Activated CD4-positive, alpha-beta T cell treated with anti-CD3 and anti-CD28 coated beads, Interleukin-2, amount 10 ng/mL, durations not matched to agents 7 days and 5 days (primary cell): Measurements from ENCODE around the gene GOLGA6L10. TPM values are rescaled to one million over a fixed set of nuclear protein-coding genes. Genes with fewer than 3 reads are reported as not detected.
A peak's percentile ranks its signal among the peaks of the same experiment; 100 is the strongest.
"Not testable (repeated sequence)": the region's sequence is repeated elsewhere in the genome, so short reads cannot be mapped to it uniquely, and the experiment has no call there.

Experiments used
- CTCF ChIA-PET: fragments of 350-600 bp; sonication (Branson Sonifier 250); formaldehyde crosslinking; loops from one replicate; lab custom pipeline; 2021; ENCODE audit warnings: antibody characterized with exemption; lab: Charles Lee
- POLR2A ChIA-PET: fragments of 350-600 bp; sonication (Branson Sonifier 250); formaldehyde crosslinking; loops from one replicate; lab custom pipeline; 2021; ENCODE audit warnings: antibody characterized with exemption; lab: Charles Lee
- DNase-seq: peaks from one replicate; pipeline ENCODE4 v3.0.0-alpha.2; 2020
- H3K27ac Mint-ChIP-seq: one replicate; pipeline ENCODE4 v1.8.0; 2021; ENCODE audit warnings: mild to moderate bottlenecking, moderate library complexity, mixed read lengths
- H3K27me3 Mint-ChIP-seq: one replicate; pipeline ENCODE4 v1.8.0; 2021; ENCODE audit warnings: mixed read lengths
- H3K36me3 Mint-ChIP-seq: one replicate; pipeline ENCODE4 v1.8.0; 2021; ENCODE audit warnings: low read depth, mixed read lengths
- H3K4me1 Mint-ChIP-seq: one replicate; pipeline ENCODE4 v1.8.0; 2021; ENCODE audit warnings: mixed read lengths
- H3K4me3 Mint-ChIP-seq: one replicate; pipeline ENCODE4 v1.8.0; 2021; ENCODE audit warnings: mild to moderate bottlenecking, moderate library complexity, mixed read lengths
- H3K9me3 Mint-ChIP-seq: one replicate; pipeline ENCODE4 v1.8.0; 2021; ENCODE audit warnings: mixed read lengths
- total RNA-seq, 2 experiments: library from RNA; stranded (reverse); gene quantifications; one replicate each; pipeline ENCODE4 v1.2.3, GENCODE V29; 2021

GOLGA6L10 gene
- total RNA-seq, 2 experiments from 2014 or later, result 0.54 to 0.97 TPM

DNA sequence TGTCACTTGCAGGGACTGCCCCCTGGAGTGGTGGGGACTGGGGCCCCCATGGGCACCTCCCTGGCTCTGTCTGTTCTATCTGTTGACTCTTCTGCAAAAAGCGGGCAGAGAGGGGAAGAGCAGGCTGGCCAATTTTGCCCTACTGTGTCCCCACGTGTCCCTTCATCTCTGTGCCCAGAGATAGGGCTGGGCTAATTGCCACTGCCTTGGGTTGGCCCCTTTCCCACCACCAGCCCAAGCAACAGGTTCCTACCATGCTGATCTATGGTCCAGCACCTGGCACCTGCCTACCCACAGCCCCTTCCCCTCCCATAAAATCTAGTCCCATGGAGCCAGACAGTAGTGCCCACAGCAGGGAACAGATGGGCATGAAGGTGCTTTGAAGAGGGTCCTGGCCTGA, 14.3 kb downstream of the GOLGA6L10 start:
- H3K9me3 Mint-ChIP-seq, H3K36me3 Mint-ChIP-seq, POLR2A ChIA-PET, H3K27me3 Mint-ChIP-seq, DNase-seq, H3K4me1 Mint-ChIP-seq, H3K27ac Mint-ChIP-seq, H3K4me3 Mint-ChIP-seq, CTCF ChIA-PET: not testable (repeated sequence)

DNA sequence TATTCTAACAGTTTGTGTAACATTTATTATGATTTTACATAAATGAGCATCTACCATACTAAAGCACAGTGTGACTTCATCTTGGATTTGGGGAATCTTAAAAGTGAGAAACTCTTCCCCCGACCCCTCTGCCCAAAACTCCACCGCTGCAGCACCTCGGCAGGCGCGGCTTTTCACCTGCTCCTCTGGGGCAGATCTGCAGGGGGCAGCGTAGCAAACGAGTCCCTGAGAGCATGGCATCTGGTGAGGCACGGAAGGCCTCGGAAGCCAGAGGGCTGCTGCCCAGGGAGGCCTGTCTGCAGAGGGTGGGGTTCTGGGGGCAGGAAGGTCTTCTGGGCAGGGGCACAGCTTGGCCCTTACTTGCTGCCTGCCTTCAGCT, 14.7 kb downstream of the GOLGA6L10 start:
- POLR2A ChIA-PET, H3K4me3 Mint-ChIP-seq, DNase-seq, H3K27me3 Mint-ChIP-seq, H3K27ac Mint-ChIP-seq, H3K36me3 Mint-ChIP-seq, H3K4me1 Mint-ChIP-seq, H3K9me3 Mint-ChIP-seq, CTCF ChIA-PET: not testable (repeated sequence)

DNA sequence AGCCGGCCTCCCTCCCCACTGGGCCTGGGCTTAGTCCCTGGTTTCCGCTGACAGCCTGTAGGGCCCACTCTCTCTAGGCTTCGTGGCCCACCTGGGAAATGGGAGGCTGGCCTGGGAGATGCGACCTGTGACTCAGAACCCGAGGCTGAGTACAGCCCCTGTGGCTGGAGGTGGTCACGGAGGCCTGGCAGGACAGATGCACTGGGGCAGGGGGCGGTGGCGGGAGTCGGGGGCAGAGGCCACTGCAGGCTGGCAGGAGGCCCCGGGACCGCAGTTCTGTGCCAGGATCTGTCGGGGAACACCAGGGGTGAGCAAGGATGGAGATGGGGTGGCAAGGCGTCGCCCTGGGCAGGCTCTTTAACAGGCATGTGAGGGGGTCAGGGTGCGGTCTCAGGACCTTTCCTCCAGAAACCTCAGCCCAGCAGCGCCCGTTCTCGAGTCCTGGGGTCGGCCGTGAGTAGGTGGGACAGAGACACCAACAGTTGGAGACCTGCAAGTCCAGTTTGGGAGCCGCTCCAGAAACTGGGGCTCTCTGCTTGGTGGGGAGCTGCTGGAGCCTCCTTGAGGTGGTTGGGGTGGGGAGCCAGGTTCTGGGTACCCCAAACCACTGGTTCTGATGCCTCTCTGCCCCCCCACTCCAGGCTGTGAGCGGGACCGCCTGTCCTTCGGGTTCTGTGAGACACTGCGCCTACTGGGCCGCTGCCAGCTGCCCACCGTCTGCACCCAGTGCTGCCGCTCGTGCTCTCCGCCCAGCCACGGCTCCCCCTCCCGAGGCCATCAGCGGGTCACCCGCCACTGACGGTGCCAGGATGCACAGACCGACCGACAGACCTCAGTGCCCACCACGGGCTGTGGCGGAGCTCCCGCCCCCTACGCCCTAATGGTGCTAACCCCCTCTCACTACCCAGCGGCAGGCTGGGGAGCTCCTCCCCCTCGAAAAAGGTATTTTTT, 15.4 kb downstream of the GOLGA6L10 start:
- POLR2A ChIA-PET, H3K36me3 Mint-ChIP-seq, H3K4me3 Mint-ChIP-seq, H3K27ac Mint-ChIP-seq, H3K4me1 Mint-ChIP-seq, H3K9me3 Mint-ChIP-seq, DNase-seq, CTCF ChIA-PET, H3K27me3 Mint-ChIP-seq: not testable (repeated sequence)

DNA sequence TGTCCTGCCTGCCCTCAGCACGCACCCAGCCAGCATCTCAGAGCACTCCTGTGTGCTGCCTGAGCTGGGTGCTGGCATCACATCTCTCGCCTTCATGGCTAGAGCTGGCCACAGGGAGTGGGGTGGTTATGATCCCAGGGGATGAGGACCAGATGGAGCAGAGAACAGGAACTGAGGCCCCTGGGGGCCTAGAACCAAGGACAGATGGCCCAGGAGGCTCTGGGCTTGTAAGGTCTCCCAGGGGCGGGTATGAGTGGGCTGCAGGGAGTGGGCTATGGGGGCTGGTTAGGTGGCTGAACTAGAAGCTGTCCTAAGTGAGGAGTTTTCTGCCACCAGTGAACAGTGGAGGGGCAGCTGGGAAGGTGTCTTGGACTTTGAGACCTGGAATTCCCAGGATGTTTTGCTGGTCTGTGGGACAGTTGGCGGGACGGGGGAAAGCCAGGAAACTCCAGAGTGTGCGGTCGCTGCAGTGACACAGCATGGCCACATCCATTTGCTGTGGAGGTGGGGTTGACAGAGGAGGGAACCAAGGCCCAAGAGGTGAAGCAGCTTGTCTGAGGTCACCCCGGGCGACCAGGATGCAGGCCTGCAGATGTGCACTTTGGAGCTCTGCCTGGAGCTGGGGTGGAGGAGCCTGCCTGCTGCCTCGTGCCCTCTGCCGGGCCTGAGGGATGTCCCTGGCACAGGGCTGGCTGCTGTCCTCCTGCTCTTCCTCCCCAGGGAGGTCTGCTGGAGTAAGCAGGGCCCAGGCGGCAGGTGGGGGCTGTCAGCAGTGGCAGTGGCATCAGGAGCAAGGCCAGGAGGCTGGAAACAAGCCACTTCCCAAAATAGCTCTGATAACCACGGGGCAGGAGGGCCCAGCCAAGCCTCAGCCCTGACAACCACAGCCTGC, 16.3 kb downstream of the GOLGA6L10 start:
- H3K9me3 Mint-ChIP-seq, H3K4me1 Mint-ChIP-seq, DNase-seq, POLR2A ChIA-PET, H3K27me3 Mint-ChIP-seq, CTCF ChIA-PET, H3K4me3 Mint-ChIP-seq, H3K36me3 Mint-ChIP-seq: not testable (repeated sequence)
- H3K27ac Mint-ChIP-seq, result peak overlapping the region; percentile 25

DNA sequence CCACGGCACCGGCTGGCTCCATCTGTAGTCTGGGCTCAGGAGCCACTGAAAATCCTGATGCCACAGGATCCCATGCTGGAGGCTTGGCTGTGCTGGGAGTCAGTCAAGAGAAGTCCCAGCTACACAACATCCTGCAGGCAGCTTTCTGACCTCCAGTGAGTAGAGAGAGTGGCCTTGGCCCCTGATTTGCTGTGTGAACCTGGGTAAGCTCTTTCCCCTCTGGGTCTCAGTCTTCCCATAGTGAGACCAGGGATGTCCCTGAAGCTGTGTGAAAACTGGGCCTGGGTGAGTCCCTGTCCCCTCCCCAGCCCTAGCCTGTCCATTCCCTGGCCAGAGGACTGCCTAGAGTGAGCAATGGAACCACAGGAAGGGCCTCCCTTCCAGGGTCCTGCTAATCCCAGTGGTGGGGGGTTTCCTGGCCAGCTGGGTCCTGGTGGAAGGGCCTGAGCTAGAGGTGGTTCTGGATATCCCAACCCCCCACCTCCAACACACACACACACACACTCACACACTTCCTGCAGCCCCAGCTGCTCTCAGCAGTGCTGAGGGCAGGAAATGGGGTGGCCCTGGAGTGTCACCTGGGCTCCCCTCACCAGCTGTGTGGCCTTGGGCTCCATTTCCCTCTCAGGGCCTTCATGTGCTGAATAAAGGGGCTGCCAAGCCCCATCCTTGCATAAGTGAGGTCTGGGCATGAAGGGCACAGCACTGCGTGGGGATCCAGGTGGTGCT, 17.5 kb downstream of the GOLGA6L10 start:
- H3K27me3 Mint-ChIP-seq, H3K4me1 Mint-ChIP-seq, H3K4me3 Mint-ChIP-seq, POLR2A ChIA-PET, H3K36me3 Mint-ChIP-seq, H3K9me3 Mint-ChIP-seq, CTCF ChIA-PET: not testable (repeated sequence)
- DNase-seq, result peak; percentile 43
- peak overlapping the region; percentile 69 for H3K27ac Mint-ChIP-seq

DNA sequence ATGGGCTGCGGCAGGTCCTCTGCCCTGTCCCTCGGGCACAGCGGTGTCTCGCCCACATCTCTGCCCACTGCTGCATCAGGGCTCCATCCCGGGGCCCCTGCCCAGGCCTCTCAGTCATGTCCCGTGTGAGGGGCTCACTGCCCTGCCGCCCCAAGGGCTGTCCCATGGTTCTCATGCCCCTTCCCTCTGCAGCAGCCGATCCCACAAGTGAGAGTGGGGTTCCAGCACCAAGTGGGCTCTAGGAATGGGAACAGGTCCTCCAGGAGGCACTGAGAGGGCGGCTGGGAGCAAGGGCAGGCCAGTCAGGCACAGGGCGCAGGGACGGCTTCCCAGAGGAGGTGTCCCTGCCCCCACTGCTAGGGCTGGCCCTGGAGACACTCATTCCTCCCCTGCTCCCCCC, 18.4 kb downstream of the GOLGA6L10 start:
- H3K4me1 Mint-ChIP-seq, H3K27me3 Mint-ChIP-seq, POLR2A ChIA-PET, H3K9me3 Mint-ChIP-seq, CTCF ChIA-PET, H3K4me3 Mint-ChIP-seq, H3K27ac Mint-ChIP-seq, H3K36me3 Mint-ChIP-seq, DNase-seq: not testable (repeated sequence)

DNA sequence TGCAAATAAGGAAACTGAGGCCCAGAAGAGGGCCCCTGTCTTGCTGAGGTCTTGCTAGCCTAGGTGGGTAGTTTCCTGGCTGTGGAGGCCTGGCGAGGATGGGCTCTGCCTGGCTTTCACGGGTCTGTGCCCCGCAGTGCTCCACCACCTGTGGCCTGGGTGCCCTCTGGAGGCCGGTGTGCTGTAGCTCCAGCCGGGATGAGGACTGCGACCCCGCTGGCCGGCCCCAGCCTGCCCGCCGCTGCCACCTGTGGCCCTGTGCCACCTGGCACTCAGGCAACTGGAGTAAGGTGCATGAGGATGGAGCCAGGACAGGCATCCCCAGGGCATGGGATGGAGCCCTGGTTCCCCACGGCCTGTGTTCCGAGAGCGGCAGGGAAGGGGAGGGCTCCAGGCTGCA, 20.2 kb downstream of the GOLGA6L10 start:
- H3K27ac Mint-ChIP-seq, CTCF ChIA-PET, H3K36me3 Mint-ChIP-seq, H3K27me3 Mint-ChIP-seq, H3K4me3 Mint-ChIP-seq, H3K4me1 Mint-ChIP-seq, POLR2A ChIA-PET, DNase-seq, H3K9me3 Mint-ChIP-seq: not testable (repeated sequence)

DNA sequence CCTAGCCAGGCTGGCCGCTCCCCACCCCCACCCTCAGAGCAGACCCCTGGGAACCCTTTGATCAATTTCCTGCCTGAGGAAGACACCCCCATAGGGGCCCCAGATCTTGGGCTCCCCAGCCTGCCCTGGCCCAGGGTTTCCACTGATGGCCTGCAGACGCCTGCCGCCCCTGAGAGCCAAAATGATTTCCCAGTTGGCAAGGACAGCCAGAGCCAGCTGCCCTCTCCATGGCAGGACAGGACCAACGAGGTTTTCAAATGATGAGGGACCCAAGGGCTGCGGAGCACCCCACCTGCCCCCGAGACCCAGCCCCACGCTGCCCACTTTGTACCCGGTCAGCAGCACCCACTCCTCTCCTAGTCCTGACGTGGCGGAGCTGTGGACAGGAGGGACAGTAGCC, 21.9 kb downstream of the GOLGA6L10 start:
- H3K27me3 Mint-ChIP-seq, H3K4me3 Mint-ChIP-seq, H3K4me1 Mint-ChIP-seq, POLR2A ChIA-PET, H3K27ac Mint-ChIP-seq, CTCF ChIA-PET, DNase-seq, H3K9me3 Mint-ChIP-seq, H3K36me3 Mint-ChIP-seq: not testable (repeated sequence)

DNA sequence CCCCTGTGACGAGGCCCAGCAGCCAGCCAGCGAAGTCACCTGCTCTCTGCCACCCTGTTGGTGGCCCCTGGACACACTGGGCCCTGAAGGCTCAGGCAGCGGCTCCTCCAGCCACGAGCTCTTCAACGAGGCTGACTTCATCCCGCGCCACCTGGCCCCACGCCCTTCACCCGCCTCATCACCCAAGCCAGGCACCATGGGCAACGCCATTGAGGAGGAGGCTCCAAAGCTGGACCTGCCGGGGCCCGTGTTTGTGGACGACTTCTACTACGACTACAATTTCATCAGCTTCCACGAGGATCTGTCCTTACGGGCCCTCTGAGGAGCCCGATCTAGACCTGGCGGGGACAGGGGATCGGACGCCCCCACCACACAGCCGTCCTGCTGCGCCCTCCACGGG, 22.4 kb downstream of the GOLGA6L10 start:
- H3K4me3 Mint-ChIP-seq, H3K9me3 Mint-ChIP-seq, H3K27me3 Mint-ChIP-seq, H3K4me1 Mint-ChIP-seq, H3K36me3 Mint-ChIP-seq, DNase-seq, H3K27ac Mint-ChIP-seq, POLR2A ChIA-PET, CTCF ChIA-PET: not testable (repeated sequence)

DNA sequence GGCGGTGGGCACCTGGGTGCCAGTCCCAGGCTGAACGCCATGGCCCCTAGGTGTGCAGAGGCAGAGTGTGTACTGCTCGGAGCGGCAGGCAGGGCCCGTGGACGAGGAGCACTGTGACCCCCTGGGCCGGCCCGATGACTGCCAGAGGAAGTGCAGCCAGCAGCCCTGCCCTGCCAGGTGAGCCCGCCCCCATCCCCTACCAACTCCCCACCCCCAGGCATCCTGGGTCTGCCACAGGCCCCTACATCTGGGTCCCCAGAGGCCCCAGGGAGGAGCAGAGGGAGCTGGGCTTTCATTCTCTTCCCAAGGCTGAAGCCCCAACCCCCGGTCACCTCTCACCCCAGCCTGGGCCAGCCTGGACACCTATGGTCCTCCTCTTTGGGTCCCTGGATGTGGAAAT, 23.6 kb downstream of the GOLGA6L10 start:
- H3K36me3 Mint-ChIP-seq, DNase-seq, H3K27ac Mint-ChIP-seq, H3K27me3 Mint-ChIP-seq, POLR2A ChIA-PET, CTCF ChIA-PET, H3K9me3 Mint-ChIP-seq, H3K4me1 Mint-ChIP-seq, H3K4me3 Mint-ChIP-seq: not testable (repeated sequence)

DNA sequence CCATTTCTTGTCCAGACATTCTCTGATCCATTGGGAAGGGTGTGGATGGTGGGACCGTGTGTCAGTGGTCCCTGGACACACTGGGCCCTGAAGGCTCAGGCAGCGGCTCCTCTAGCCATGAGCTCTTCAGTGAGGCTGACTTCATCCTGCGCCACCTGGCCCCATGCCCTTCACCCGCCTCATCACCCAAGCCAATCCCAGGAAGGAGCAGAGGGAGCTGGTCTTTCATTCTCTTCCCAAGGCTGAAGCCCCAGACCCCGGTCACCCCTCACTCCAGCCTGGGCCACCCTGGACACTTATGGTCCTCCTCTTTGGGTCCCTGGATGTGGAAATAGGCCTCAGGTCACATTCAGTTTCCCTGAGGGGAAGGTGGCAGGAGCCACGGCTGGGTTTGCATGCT, 24.4 kb downstream of the GOLGA6L10 start:
- CTCF ChIA-PET, H3K4me1 Mint-ChIP-seq, H3K36me3 Mint-ChIP-seq, DNase-seq, H3K27ac Mint-ChIP-seq, H3K9me3 Mint-ChIP-seq, H3K4me3 Mint-ChIP-seq, H3K27me3 Mint-ChIP-seq, POLR2A ChIA-PET: not testable (repeated sequence)

DNA sequence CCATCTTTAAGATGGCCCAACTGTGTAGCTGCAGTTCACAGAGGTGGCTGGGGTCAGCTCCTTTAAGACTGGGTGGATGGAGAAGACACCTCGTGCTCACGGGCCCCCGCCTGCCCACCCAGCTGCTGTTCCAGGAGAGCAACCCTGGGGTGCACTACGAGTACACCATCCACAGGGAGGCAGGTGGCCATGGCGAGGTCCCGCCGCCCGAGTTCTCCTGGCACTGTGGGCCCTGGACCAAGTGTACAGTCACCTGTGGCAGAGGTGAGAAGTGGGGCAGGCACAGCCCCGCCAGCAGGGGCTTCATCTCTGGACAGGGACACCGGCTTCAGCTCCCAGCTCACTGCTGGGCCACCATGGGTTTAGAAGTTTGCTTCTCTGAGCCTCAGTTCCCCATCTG, 26.8 kb downstream of the GOLGA6L10 start:
- H3K9me3 Mint-ChIP-seq, DNase-seq, H3K4me3 Mint-ChIP-seq, POLR2A ChIA-PET, H3K4me1 Mint-ChIP-seq, CTCF ChIA-PET, H3K27me3 Mint-ChIP-seq, H3K36me3 Mint-ChIP-seq, H3K27ac Mint-ChIP-seq: not testable (repeated sequence)

DNA sequence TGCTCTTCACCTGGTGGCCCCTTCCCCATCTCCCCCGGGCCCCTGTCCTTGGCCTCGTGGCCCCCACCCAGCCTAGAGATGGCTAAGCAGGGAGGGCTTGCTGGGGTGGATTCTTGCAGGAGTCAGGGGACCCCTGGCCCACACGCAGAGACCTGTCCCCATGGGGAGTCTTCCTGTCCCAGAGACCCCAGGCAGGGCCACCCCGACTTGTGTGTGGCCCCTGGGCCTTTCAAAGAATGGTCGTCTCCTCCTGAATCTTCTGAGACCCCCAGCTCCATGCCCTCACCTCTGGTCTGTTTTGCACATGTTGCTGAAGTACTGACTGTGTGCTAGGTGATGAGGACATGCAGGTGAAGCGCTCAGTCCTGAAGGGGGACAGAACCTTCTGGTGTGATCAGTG, 28.4 kb downstream of the GOLGA6L10 start:
- H3K36me3 Mint-ChIP-seq, POLR2A ChIA-PET, H3K4me1 Mint-ChIP-seq, DNase-seq, H3K4me3 Mint-ChIP-seq, H3K27me3 Mint-ChIP-seq, H3K9me3 Mint-ChIP-seq, H3K27ac Mint-ChIP-seq, CTCF ChIA-PET: not testable (repeated sequence)
